Measurements from ENCODE around the gene ARTN. TPM values are rescaled to one million over a fixed set of nuclear protein-coding genes. Genes with fewer than 3 reads are reported as not detected.

Gene ARTN
- total RNA-seq, 1 experiment from 2014 or later: not detected

DNA sequence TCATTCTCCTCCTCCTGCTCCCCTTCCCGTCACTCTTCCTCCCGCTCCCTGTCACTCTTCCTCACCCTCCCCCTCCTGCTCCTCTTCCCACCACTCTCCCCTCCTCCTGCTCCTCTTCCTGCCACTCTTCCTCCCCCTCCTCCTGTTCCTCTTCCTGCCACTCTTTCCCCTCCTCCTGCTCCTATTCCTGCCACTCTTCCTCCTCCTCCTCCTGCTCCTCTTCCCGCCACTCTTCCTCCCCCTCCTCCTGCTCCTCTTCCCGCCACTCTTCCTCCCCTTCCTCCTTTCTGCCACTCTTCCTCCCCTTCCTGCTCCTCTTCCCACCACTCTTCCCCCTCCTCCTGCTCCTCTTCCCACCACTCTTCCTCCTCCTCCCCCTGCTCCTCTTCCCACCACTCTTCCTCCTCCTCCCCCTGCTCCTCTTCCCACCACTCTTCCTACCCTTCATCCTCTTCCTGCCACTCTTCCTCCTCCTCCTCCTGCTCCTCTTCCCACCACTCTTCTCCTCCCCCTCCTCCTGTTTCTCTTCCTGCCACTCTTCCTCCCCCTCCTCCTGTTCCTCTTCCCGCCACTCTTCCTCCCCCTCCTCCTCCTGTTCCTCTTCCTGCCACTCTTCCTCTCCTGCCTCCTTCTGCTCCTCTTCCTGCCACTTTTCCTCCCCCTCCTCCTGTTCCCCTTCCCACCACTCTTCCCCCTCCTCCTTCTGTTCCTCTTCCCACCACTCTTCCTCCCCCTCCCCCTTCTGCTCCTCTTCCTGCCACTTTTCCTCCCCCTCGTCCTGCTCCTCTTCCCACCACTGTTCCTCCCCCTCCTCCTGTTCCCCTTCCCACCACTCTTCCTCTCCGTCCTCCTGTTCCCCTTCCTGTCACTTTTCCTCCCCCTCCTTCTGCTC, 28.7 kb upstream of the ARTN start:
- no peaks in the 10 kb centered on the region for H3K9me3 ChIP-seq
- Mint-ChIP-seq H3K9me3 (ENCODE audit: unreplicated experiment) (no peaks in the 10 kb centered on the region), H3K4me3 (ENCODE audit: unreplicated experiment) (no peak overlapping the region), H3K27ac (ENCODE audit: unreplicated experiment) (no peak overlapping the region), H3K36me3 (ENCODE audit: insufficient read depth, unreplicated experiment) (no peaks in the 10 kb centered on the region), H3K4me1 (ENCODE audit: low read depth, unreplicated experiment) (no peaks in the 10 kb centered on the region), H3K27me3 (ENCODE audit: insufficient read depth, unreplicated experiment) (peaks cover 14% of the 10 kb centered on the region)
- H3K36me3 ChIP-seq (ENCODE audit: control insufficient read depth, insufficient read depth, low read length): no peaks in the 10 kb centered on the region
- H3K4me1 ChIP-seq: no peaks in the 10 kb centered on the region
- no peaks in the 10 kb centered on the region for H3K27me3 ChIP-seq (replicated peaks; ENCODE audit: control insufficient read depth, insufficient read depth, low read length)
- ChIA-PET POLR2A (no interaction called here), CTCF (interaction anchor here (0.7 kb wide), 1 partner anchor 88 kb away, joined by 4 read pairs; no protein-coding TSS in a partner anchor)
- H3K4me3 ChIP-seq (ENCODE audit: low read depth, low read length): no peak overlapping the region
- DNase-seq: no peak
- BruUV-seq (replicated peaks): no TSS peak
- intact Hi-C loops (cut with micrococcal nuclease; ENCODE audit: unreplicated experiment): loop anchor here (10.0 kb wide), 1 partner anchor 690 kb away; no protein-coding TSS in a partner anchor
- TF ChIP-seq, protein P1, sequence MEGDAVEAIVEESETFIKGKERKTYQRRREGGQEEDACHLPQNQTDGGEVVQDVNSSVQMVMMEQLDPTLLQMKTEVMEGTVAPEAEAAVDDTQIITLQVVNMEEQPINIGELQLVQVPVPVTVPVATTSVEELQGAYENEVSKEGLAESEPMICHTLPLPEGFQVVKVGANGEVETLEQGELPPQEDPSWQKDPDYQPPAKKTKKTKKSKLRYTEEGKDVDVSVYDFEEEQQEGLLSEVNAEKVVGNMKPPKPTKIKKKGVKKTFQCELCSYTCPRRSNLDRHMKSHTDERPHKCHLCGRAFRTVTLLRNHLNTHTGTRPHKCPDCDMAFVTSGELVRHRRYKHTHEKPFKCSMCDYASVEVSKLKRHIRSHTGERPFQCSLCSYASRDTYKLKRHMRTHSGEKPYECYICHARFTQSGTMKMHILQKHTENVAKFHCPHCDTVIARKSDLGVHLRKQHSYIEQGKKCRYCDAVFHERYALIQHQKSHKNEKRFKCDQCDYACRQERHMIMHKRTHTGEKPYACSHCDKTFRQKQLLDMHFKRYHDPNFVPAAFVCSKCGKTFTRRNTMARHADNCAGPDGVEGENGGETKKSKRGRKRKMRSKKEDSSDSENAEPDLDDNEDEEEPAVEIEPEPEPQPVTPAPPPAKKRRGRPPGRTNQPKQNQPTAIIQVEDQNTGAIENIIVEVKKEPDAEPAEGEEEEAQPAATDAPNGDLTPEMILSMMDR (IDR thresholded peaks at IDR 0.05; ENCODE audit: insufficient read depth in 1 of 2, low read depth in 1 of 2, low read length in 1 of 2, severe bottlenecking in 1 of 2, unreplicated experiment in 1 of 2): no peak

DNA sequence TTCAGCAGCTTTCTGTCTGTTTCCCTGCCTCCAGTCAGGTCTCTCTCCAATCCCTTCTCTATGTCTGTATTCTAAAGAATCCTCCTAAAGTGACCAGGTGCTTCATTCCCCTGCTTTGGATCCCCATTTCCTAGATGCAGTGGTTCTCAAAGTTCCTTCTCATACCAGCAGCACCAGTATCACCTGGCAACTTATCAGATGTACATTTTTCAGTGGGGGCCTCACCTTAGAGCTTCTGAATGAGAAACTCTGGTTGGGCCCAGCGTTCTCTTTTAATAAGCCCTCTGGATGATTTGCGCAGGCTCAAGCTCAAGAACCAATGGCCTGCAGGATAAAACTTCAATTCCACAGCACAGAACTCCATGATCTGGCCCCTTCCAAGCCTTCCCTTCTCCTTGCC, 25.4 kb upstream of the ARTN start:
- no peaks in the 10 kb centered on the region for H3K9me3 Mint-ChIP-seq (ENCODE audit: unreplicated experiment)
- no peak for DNase-seq
- BruUV-seq (replicated peaks): no TSS peak
- Histone ChIP-seq H3K4me3 (ENCODE audit: low read depth, low read length) (no peak overlapping the region), H3K4me1 (no peaks in the 10 kb centered on the region), H3K36me3 (ENCODE audit: control insufficient read depth, insufficient read depth, low read length) (no peaks in the 10 kb centered on the region), H3K9me3 (no peaks in the 10 kb centered on the region), H3K27me3 (replicated peaks; ENCODE audit: control insufficient read depth, insufficient read depth, low read length) (no peaks in the 10 kb centered on the region)
- POLR2A ChIA-PET: no interaction called here
- peaks cover 14% of the 10 kb centered on the region for H3K27me3 Mint-ChIP-seq (ENCODE audit: insufficient read depth, unreplicated experiment)
- no peak overlapping the region for H3K4me3 Mint-ChIP-seq (ENCODE audit: unreplicated experiment)
- CTCF ChIA-PET: no interaction called here
- intact Hi-C loops (cut with micrococcal nuclease; ENCODE audit: unreplicated experiment): loop anchor here (10.0 kb wide), 1 partner anchor 687 kb away; no protein-coding TSS in a partner anchor
- no peaks in the 10 kb centered on the region for H3K36me3 Mint-ChIP-seq (ENCODE audit: insufficient read depth, unreplicated experiment)
- TF ChIP-seq, protein P1 (IDR thresholded peaks at IDR 0.05; ENCODE audit: insufficient read depth in 1 of 2, low read depth in 1 of 2, low read length in 1 of 2, severe bottlenecking in 1 of 2, unreplicated experiment in 1 of 2): no peak
- H3K4me1 Mint-ChIP-seq (ENCODE audit: low read depth, unreplicated experiment): peaks cover 11% of the 10 kb centered on the region
- no peak overlapping the region for H3K27ac Mint-ChIP-seq (ENCODE audit: unreplicated experiment)

DNA sequence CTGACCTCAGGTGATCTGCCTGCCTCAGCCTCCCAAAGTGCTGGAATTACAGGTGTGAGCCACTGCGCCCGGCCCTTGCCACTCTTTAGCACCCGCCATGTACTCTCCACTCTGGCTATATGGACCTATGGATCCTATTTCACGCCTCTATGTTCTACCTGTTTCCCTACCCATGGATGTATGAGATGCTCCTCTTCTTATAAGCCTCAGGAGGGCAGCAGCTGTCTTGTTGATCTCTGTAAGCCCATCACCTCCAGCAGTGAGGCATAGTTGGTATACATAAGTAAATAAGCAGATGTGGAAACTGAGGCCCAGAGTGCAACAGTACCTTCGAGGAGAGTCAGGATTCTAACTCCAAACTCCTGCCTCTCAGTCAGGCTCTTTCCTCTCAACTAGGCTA, 24.7 kb upstream of the ARTN start:
- no peaks in the 10 kb centered on the region for H3K9me3 Mint-ChIP-seq (ENCODE audit: unreplicated experiment)
- H3K27me3 Mint-ChIP-seq (ENCODE audit: insufficient read depth, unreplicated experiment): peaks cover 14% of the 10 kb centered on the region
- intact Hi-C loops (cut with micrococcal nuclease; ENCODE audit: unreplicated experiment): loop anchor here (10.0 kb wide), 1 partner anchor 686 kb away; no protein-coding TSS in a partner anchor
- H3K4me1 Mint-ChIP-seq (ENCODE audit: low read depth, unreplicated experiment): peaks cover 11% of the 10 kb centered on the region
- POLR2A ChIA-PET: no interaction called here
- Histone ChIP-seq H3K27me3 (replicated peaks; ENCODE audit: control insufficient read depth, insufficient read depth, low read length) (no peaks in the 10 kb centered on the region), H3K4me3 (ENCODE audit: low read depth, low read length) (no peak overlapping the region), H3K36me3 (ENCODE audit: control insufficient read depth, insufficient read depth, low read length) (no peaks in the 10 kb centered on the region), H3K4me1 (no peaks in the 10 kb centered on the region), H3K9me3 (no peaks in the 10 kb centered on the region)
- no peak overlapping the region for H3K4me3 Mint-ChIP-seq (ENCODE audit: unreplicated experiment)
- H3K36me3 Mint-ChIP-seq (ENCODE audit: insufficient read depth, unreplicated experiment): no peaks in the 10 kb centered on the region
- no TSS peak for BruUV-seq (replicated peaks)
- no peak overlapping the region for H3K27ac Mint-ChIP-seq (ENCODE audit: unreplicated experiment)
- CTCF ChIA-PET: no interaction called here
- TF ChIP-seq, protein P1 (IDR thresholded peaks at IDR 0.05; ENCODE audit: insufficient read depth in 1 of 2, low read depth in 1 of 2, low read length in 1 of 2, severe bottlenecking in 1 of 2, unreplicated experiment in 1 of 2): no peak
- DNase-seq: no peak
